Effector memory CD4-positive, alpha-beta T cell (primary cell): ENCODE measurements around the gene PSMA7.

ENCODE experiments used
- DNase-seq, 3 donors: peaks; one replicate each; pipeline ENCODE4 v3.0.0-alpha.2; 2020
- H3K27ac ChIP-seq: 2 replicates; pipeline ENCODE4 v1.7.0; 2013; ENCODE audit warnings: mild to moderate bottlenecking, low read length, moderate library complexity; ENCODE audit not compliant: insufficient read depth, poor library complexity, severe bottlenecking
- H3K27me3 ChIP-seq: replicated peaks from 2 replicates; pipeline ENCODE4 v1.7.0; 2013; ENCODE audit warnings: mild to moderate bottlenecking, low read length; ENCODE audit not compliant: insufficient read depth, control insufficient read depth, poor library complexity, severe bottlenecking
- H3K36me3 ChIP-seq: 2 replicates; pipeline ENCODE4 v1.7.0; 2013; ENCODE audit warnings: mild to moderate bottlenecking, low read length, moderate library complexity; ENCODE audit not compliant: control insufficient read depth, insufficient read depth
- H3K4me1 ChIP-seq: 2 replicates; pipeline ENCODE4 v1.7.0; 2013; ENCODE audit warnings: low read length, mild to moderate bottlenecking; ENCODE audit not compliant: control insufficient read depth, insufficient read depth, poor library complexity, severe bottlenecking
- H3K4me3 ChIP-seq: 2 replicates; pipeline ENCODE4 v1.7.0; 2013; ENCODE audit warnings: low read length, low read depth, mild to moderate bottlenecking; ENCODE audit not compliant: insufficient read depth, poor library complexity, severe bottlenecking
- H3K9me3 ChIP-seq: 2 replicates; pipeline ENCODE4 v1.7.0; 2013; ENCODE audit warnings: mild to moderate bottlenecking, low read length, moderate library complexity; ENCODE audit not compliant: control insufficient read depth

PSMA7 gene

DNA sequence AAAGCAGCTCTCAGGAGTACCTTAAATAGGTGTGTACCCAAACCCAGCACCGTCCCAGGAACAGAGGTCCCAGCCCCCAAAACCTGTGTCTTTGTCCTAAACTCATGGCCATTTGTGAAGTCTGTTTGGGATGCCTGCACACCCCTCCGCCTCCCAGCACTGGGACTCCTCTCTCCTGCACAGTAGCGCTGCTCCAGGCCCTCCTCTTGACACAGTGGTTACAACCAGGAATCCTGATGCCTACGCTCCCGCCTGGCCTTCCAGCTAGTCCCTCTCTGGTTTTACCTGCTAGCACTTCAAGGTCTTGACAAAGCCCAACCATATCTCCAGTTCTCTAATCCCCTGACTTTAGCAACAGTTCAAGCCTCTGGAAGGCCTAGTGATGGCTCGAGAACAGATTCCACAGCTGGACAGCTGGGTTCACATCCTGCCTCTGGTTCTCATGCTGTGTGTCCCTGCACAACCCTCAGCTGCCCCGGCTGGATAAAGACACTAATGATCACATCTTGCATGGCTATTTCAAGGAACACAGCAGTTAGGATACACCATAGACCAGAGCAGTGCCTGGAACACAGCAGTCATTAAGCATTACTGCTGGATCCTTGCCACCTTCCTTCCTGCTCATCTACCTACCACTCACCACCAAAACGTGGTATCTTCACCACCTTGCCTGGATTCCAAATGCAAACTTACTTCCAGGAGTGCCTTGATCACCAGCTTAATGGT is 5.6 kb downstream of the PSMA7 start:
- Histone ChIP-seq H3K27me3 (no peaks in the 10 kb centered on the region), H3K27ac (no peak overlapping the region), H3K9me3 (no peaks in the 10 kb centered on the region), H3K4me1 (peaks cover 15% of the 10 kb centered on the region), H3K4me3 (no peak overlapping the region), H3K36me3 (peaks cover 74% of the 10 kb centered on the region)
- no peak for DNase-seq

GRCh38 chr20:62137092-62137384 is 6.2 kb downstream of the PSMA7 start:
- Histone ChIP-seq H3K36me3 (peaks cover 80% of the 10 kb centered on the region), H3K4me1 (peaks cover 14% of the 10 kb centered on the region), H3K9me3 (no peaks in the 10 kb centered on the region), H3K27ac (no peak overlapping the region), H3K27me3 (no peaks in the 10 kb centered on the region), H3K4me3 (no peak overlapping the region)
- no peak for DNase-seq

GRCh38 chr20:62136283-62137091 is 6.7 kb downstream of the PSMA7 start:
- Histone ChIP-seq H3K36me3 (peaks cover 86% of the 10 kb centered on the region), H3K4me1 (peaks cover 9% of the 10 kb centered on the region), H3K4me3 (no peak overlapping the region), H3K27me3 (no peaks in the 10 kb centered on the region), H3K9me3 (no peaks in the 10 kb centered on the region), H3K27ac (no peak overlapping the region)
- DNase-seq = peak; percentile 33 to 52 (median 46)

GRCh38 chr20:62135573-62136266 is 7.5 kb downstream of the PSMA7 start:
- Histone ChIP-seq H3K27ac (no peak overlapping the region), H3K27me3 (no peaks in the 10 kb centered on the region), H3K4me1 (peaks cover under 1% of the 10 kb centered on the region), H3K36me3 (peaks cover 92% of the 10 kb centered on the region), H3K9me3 (no peaks in the 10 kb centered on the region), H3K4me3 (no peak overlapping the region)
- DNase-seq = no peak

DNA sequence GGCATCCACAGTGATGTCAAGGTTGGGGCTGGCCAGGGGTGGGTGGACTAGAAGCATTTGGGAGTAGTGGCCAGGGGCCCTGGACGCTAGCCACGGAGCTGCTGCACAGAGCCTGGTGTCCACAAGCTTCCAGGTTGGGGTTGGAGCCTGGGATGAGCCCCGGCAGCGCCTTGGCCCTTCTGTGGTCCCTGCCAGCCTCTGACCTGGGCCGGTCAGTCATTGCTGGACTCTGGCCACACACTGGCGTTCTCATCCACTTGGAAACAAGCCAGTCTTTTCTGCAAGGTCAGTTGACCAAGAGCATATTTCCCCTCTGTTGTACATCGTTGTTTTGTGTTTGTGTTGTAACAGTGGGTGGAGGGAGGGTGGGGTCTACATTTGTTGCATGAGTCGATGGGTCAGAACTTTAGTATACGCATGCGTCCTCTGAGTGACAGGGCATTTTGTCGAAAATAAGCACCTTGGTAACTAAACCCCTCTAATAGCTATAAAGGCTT is 8.4 kb downstream of the PSMA7 start:
- no peak overlapping the region for H3K4me3 ChIP-seq

GRCh38 chr20:62133864-62134263 is 9.3 kb downstream of the PSMA7 start:
- no peak overlapping the region for H3K27ac ChIP-seq
- H3K4me3 ChIP-seq = no peak overlapping the region
- no peaks in the 10 kb centered on the region for H3K4me1 ChIP-seq
- no peaks in the 10 kb centered on the region for H3K27me3 ChIP-seq
- peaks cover 94% of the 10 kb centered on the region for H3K36me3 ChIP-seq
- no peak for DNase-seq
- no peaks in the 10 kb centered on the region for H3K9me3 ChIP-seq

More for the DNA sequence above, 8.4 kb downstream of the PSMA7 start:
- Histone ChIP-seq H3K36me3 (peaks cover 94% of the 10 kb centered on the region), H3K27ac (no peak overlapping the region), H3K4me1 (no peaks in the 10 kb centered on the region), H3K9me3 (no peaks in the 10 kb centered on the region), H3K27me3 (no peaks in the 10 kb centered on the region)
- no peak for DNase-seq

- Histone ChIP-seq H3K27me3 (no peaks in the 10 kb centered on the region), H3K4me1 (no peaks in the 10 kb centered on the region), H3K9me3 (no peaks in the 10 kb centered on the region), H3K4me3 (no peak overlapping the region), H3K27ac (peak overlapping the region; percentile 31), H3K36me3 (peaks cover 94% of the 10 kb centered on the region)
- DNase-seq = no peak
Measured at GRCh38 chr20:62133051-62133845, 9.9 kb downstream of the PSMA7 start.

GRCh38 chr20:62132421-62132820 is 10.8 kb downstream of the PSMA7 start:
- H3K27ac ChIP-seq = peak overlapping the region; percentile 31
- no peak overlapping the region for H3K4me3 ChIP-seq
- no peak for DNase-seq
- H3K9me3 ChIP-seq = no peaks in the 10 kb centered on the region
- H3K27me3 ChIP-seq = no peaks in the 10 kb centered on the region
- H3K36me3 ChIP-seq = peaks cover 94% of the 10 kb centered on the region
- no peaks in the 10 kb centered on the region for H3K4me1 ChIP-seq

- H3K27me3 ChIP-seq = no peaks in the 10 kb centered on the region
- DNase-seq = no peak
- H3K4me1 ChIP-seq = no peaks in the 10 kb centered on the region
- no peaks in the 10 kb centered on the region for H3K9me3 ChIP-seq
- peaks cover 94% of the 10 kb centered on the region for H3K36me3 ChIP-seq
- H3K4me3 ChIP-seq = no peak overlapping the region
- H3K27ac ChIP-seq = no peak overlapping the region
Measured at GRCh38 chr20:62131560-62132320, 11.5 kb downstream of the PSMA7 start.
